GM21576 (cell line): ENCODE data around the gene AP3B2.
"Not testable (repeated sequence)": the region's sequence is repeated elsewhere in the genome, so short reads cannot be mapped to it uniquely, and the experiment has no call there.

Source experiments
- ATAC-seq: cut with Tn5 transposase; IDR thresholded peaks from one replicate; pipeline ENCODE4 v1.9.1; 2021; ENCODE audit warnings: mild to moderate bottlenecking, moderate library complexity; ENCODE audit not compliant: unreplicated experiment

AP3B2 gene

GRCh38 chr15:82709421-82710207, at the start of gene AP3B2:
AP3B2 (minus strand) TSS chr15:82709875; CDS start chr15:82709706, 169 bp downstream.
- peak; percentile 90 for ATAC-seq

GRCh38 chr15:82751308-82751707, 41.6 kb upstream of the AP3B2 start:
- ATAC-seq = no peak

DNA sequence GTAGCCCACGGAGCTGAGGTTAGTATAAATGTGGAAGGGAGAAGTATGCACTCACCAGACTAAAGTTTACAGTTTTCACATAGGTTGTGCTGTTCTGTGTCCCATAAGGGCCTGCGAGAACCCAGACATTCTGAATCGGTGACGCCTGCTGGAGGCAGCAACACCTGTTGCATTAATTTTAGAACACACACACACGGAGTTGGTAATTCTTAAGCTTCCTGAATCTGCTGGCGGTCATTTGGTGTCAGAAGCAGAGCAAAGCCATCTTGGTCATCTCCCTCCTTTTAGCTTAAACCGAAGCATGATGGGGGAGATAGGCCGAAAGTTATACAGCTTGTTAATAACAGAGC, 41.1 kb upstream of the AP3B2 start:
- peak; percentile 29 for ATAC-seq

DNA sequence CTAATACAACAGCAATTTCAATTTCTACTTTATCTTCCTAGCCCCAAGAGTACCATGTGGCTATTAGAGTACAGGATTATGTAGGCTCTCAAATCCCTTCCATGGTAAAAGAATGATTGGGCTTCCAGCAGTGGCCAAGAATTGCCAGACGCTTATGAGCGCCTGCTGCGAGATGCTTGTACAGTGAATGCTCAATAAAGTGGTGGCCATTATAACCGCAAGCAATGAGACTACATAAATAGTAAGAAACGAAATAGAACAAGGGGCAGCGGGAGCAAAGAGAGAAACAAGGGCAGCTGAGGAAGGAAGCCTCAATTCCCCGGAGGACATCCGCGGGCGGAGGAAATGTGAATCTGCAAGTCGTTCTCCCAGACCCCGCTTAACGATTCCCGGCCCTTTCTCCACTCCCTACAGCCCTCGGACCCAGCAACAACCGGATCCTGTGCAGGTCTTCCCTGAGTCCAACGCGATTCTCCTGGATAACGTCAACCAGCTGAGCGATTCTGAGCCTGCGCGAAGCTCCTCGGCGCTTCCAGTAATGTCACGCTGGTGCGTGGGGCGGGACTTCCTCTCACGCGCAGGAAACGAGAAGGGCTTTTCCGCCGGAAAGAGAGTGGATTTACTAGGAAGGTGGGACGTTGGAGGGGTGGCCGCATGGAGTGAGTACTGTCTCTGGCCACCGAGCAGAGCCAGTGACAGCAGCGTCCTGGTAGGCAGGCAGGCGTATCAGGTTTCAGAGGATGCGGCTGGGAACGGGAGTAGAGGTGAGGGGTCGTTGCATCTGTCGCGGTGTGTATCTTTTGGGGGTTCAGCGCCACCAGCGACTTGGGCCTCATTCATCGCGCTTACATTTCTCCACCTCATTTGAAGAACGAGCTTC, 40.5 kb upstream of the AP3B2 start:
- peak; percentile 94 for ATAC-seq

DNA sequence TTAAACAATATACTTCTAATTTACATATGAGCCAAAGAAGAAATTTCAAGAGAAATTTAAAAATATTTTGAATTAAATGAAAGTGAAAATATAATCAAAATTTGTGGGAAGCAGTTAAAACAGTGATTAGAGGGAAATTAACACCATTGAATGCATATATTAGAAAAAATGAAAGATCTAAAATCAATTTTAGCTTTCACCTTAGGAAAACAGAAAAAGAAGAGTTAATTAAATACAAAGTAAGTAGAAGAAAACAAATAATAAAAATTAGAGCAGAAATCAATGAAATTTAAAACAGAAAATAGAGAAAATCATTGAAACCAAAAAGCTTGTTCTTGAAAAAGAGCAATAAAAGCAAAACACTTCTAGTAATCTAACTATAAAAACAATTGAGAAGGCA, 38.6 kb upstream of the AP3B2 start:
- ATAC-seq = no peak

GRCh38 chr15:82743810-82744209, 34.1 kb upstream of the AP3B2 start:
- ATAC-seq = no peak

GRCh38 chr15:82742134-82742533, 32.5 kb upstream of the AP3B2 start:
- ATAC-seq = no peak

GRCh38 chr15:82739086-82739485, 29.4 kb upstream of the AP3B2 start:
- no peak for ATAC-seq

DNA sequence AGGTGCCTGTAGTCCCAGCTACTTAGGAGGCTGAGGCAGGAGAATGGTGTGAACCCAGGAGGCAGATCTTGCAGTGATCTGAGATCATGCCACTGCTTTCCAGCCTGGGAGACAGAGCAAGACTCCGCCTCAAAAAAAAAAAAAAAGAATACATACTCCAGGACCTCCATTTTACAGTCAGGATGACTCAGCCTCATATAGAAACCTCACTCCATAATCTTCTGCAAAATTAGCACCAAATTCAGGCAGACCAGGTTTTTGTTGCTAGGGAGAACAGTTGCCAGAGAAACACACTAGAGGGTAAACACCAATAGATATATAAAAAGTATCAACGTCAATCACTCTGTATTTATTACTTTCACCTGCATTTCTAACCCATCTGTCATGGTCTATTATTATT, 28.3 kb upstream of the AP3B2 start:
- no peak for ATAC-seq

DNA sequence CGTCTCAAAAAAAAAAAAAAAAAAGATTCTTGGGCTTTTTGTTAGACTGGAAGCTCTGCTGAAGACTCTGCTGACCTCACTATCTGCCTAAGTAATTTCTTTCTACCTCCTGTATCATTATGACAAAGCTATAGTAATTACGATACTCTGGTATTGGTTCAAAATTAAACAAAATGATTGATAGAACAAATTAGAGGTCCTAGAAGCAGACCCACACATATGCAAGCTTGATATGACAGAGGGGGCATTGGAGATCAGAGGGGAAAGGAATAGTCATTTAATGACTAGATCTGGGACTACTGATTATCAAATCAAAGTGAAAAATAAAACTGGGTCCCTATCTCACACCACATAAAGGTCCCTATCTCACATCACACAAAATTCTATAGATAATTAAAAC, 21.9 kb upstream of the AP3B2 start:
- no peak for ATAC-seq

DNA sequence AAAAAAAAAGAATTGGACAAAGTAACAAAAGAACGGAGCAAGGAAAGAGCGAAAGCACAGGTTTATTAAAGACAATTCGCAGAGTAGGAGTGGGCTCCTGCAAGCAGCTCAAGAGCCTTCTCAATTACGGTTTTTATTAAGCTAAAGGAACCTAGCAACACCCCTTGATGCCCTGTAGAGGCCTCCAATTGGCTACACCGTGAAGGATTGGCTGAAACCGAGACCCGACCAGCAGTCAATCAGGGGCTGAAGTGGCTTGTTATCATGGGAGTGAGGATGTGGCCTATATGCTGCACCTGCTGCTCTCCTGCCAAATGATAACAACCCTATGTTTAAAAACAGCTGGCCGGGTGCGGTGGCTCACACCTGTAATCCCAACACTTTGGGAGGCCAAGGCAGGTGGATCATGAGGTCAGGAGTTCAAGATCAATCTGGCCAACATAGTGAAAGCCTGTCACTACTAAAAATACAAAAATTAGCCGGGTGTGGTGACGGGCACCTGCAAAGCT, 20.4 kb upstream of the AP3B2 start:
- ATAC-seq = no peak

DNA sequence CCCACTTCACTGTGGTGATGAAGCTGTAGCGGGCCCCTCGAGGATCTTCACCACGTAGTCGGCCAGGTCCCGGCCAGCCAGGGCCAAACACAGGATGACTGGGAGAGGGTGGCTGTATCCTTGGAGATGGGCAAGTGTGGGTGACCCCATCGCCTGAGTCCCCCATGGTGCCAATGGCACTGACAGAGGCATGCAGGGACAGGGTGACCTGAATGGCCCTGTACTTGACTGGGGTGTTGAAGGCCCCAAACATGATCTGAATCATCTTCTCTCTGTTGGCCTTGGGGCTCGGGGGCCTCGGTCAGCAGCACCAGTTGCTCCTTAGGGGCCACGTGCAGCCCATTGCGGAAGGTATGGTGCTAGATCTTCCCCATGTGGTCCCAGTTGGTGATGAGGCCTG, 17.1 kb upstream of the AP3B2 start:
- ATAC-seq = no peak

DNA sequence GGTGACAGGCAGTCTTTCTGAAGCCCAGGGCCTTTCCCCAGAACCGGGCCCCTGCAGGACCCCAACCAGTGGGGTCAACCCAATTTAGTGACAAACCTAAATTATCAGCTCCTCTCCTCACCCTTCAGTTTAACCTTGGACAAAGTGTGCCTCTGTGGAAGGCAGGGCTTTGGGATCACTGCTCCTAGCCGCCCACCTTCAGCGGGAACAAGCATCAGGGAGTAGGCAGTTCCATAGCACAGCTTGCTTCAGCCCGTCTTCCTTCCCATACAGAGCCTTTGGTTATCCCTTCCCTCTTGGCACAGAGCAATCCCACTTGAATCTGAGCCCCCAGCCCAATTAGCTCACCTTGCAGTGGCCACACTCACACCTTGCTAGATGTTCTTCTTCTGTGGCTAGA, 5.3 kb upstream of the AP3B2 start:
- ATAC-seq = no peak

DNA sequence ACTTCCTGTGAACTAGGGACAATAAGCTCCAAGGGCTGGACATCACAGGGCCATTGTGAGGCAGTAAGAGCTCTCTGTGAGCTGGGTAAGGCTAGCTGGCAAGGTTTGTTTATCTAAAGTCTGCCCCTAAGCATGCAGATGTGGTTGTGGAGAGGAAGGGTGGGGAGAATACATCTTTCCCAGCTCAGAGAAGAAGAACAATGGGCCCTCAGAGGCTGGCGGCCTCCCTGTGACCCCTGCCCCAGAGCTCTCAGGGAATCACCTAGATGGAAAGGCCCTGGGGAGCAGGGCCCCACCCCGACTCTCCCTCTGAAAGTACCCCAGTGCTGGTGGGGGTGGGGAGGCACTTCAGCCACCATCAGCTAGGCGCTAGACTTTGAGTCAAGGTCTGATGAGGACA, 4.3 kb upstream of the AP3B2 start:
- ATAC-seq = no peak

DNA sequence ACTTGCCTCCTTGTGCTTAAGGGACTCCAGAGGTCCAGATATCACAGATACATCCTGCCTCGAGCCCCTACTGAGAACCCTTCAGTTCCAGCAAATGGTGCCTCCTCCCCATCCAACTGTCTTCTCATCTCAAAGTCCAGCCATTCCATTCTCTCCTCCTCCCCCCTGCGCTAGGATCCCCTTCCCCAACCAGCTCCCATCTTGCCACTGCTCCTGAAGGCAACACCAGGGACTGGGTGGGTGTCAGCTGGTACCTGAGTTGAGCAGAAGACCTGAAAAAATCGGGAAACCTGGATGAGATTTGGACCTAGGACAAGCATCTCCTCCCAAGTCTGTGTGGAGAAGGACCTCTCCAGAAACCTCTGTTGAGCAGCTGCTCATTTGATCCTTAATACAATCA, 2.4 kb upstream of the AP3B2 start:
- no peak for ATAC-seq

DNA sequence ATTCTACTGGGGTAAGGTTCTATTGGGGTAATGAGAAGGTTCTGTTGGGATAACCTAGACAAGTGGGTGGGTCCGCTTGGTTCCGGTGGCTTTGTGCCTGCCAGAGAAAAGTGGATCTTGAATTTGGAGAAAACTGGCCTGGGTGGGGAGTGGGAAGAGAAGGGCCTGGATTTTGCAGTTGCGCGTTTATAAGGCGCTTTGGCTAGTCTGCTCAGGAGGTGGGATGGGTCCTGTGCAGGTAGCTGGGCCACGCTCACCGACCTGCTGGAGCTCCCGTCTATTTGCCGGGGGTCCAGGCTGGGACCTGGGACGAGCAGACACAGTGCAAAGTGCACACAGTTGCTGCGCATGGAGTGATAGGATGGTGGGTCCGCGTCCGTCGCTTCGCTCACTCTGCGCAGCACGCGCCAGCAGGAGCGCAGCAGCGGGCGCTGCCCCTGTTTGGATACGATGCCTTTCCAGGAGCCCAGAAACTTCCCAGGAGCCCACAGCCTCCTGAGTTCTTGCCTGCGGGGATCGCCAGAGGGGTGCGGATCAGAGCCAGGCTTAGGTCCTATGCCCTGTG, 1.3 kb upstream of the AP3B2 start:
- ATAC-seq = no peak

DNA sequence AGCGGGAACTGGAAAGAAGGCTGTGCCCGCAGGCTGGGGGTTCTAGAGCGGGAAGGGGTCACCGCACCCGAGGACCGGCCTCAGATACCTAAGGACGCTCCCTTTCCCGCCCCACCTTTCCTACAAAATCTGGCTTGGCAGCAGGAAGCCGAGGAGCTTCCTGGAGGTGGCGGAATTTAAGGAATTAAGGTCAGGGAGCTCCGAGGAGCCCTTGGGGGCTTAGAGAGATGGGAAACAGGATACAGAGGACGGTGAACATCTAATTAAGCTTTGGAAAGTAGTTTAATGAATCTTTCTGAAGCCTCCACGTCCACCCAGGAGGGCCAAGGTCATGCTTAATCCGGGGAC, 507 bp upstream of the AP3B2 start:
- ATAC-seq = no peak

GRCh38 chr15:82709081-82709420, 624 bp downstream of the AP3B2 start:
- ATAC-seq = no peak

GRCh38 chr15:82705856-82706255, 3.8 kb downstream of the AP3B2 start:
- not testable (repeated sequence) for ATAC-seq

- ATAC-seq = no peak
Observed at GRCh38 chr15:82699726-82700125, 9.9 kb downstream of the AP3B2 start.

DNA sequence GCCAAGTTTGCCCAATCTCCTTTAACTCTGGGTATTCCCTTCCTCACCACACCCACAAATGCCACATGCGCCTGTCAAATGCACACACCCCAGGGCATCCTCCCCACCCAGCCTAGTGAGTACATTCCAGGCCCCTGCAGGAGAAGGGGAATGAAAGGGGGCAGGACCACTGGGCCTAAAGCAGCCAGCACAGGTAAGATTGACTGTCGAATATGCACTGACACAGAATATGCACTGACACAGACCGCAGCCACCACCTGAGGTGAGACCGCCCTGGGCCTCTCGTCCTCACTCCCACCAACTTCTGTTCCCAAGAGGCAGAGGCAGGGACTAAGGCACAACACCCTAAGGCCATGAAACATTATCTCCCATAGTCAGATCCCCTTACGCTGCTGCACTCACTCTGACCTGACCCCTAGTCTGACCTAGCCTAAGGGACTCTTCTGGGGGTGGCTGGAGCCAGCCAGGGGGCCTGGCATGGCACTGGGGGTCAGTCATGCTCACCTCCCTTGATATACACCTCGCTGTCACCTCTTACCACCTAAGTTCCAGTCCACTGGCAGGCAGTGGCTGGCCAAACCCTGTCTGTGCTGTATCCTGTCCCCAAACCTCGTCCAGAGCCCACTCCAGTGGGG, 10.8 kb downstream of the AP3B2 start:
- ATAC-seq = no peak
